ENCODE data around the gene MED27.

The MED27 gene

DNA sequence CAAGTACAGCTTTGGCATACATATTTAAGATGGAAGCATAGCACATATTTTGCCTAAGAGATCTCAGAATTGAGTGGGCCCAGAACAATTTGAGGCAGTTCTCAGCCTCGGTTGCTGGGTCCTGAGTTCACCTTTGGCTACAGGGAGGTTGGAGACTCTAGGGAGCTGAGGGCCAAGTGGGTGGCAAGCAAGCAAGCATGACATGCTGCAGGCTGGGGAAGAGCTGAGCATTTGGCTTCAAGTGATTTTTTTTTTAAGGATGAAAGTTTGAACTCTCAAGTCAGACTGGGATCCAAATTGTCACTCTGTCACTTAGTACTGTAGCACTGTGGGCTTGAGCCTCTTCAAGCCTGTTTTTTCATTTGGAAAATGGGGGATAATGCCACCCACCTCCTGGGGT, 160.5 kb downstream of the MED27 start:
- no peak for DNase-seq (ENCODE audit: low read depth)

DNA sequence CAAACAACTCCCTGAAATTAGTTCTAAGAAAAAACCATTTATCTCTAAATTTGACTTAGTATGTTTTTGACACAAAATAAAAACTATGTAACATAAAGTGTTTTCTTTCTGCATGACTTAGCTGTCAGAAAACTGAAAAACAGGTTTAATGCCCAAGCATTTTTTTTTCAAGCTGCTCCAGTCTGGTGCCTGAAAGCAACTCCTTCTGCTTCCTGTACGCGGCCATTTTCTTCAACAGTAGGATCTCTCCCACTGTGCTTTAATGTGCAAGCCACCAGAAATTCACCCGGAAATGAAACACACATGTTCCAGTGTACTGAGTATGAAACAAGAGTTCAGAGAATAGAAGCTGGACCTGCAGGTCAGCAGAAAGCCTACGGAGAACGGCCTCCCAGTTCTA, 161.2 kb downstream of the MED27 start:
- no peak for DNase-seq (ENCODE audit: low read depth)

DNA sequence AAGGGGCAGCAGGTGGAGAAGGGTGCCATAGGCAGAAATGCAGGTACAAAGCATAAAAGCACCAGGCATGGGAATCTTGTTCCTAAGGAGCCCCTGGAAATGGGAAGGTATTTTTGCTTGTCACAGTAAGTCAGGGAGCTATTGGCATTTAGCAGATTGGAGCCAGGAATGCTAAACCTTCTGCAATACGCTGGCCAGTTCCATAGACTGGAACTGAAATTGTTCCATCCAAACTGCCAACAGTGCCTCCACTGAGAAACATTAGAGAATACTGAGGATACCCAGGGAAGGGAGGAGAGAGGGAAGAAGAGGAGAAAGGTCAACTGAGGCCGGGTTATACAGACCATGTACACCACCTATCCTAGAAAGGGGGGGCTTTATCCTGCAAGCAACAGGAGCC, 162.7 kb downstream of the MED27 start:
- DNase-seq (ENCODE audit: low read depth): no peak

DNA sequence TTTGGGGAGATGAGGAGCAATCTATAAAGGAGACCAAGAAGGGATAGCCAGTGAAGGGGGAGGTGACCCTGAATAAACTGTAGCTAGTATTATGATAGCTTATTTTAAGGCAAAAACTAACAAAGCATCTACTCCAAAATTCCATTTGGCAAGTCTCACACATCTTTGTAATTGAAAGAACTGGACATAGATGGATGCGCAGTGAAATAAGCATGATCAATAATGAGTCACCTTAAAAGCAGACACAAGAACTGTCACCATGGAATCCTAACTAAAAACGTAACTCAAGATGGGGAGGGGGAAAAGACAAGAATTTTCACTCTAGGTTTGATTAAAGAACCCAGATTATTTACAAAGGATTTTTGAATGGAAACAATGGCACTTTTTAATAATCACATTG, 164.5 kb downstream of the MED27 start:
- DNase-seq (ENCODE audit: low read depth): no peak

DNA sequence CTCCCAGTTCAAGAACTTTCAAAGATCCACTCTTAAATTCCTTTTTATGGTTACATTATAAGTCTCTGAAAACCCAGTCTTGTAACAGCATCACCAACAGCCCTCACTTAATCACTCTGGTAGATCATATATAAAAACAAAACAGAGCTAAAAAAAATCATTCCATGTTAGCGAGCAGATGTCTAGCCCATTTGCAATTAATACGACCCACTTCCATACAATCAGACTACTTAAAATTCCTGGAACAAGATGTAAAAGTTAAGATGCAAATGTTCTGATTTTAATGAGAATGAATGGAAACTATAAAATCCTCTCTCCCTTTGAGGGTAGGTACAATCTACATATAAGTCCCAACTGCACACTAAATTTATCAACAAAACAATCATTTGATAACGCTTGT, 167.0 kb downstream of the MED27 start:
- DNase-seq (ENCODE audit: low read depth): no peak

DNA sequence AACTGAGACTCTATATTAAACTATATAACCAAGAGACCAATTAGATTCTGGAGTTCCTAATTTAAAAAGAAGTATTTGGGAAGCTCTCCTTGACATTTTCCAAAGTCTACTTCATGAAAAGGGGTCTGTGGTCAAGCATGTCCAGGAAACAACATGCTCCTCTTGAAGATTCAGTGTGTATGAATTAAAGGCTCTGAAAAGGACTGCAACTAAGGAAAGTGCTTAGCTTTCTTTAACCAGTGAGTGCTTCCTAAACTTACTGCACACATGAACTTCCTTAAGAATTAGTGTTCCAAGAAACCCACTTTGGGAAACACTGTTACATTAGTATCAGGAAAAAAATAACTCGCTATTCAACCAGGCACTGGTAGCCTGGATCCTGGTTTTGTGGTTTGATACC, 167.6 kb downstream of the MED27 start:
- no peak for DNase-seq (ENCODE audit: low read depth)

DNA sequence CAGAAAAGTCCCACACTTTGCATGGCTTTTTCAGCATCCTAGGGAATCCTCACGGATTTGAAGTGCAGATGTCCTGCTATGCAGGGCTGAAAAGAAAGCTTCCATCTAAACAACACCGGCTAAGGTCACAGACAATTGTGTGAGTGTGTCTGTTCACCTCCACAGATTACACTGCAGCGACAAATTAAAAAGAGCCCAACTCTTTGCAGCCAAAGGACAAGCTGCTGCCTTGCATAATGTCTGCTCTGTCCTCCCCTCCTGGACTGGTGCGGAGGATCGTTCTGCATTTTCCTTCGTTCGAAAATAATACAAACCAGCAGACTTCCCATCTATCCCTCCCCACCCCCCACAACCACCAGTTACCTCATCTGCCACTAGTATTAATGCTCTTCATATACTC, 169.1 kb downstream of the MED27 start:
- no peak for DNase-seq (ENCODE audit: low read depth)

DNA sequence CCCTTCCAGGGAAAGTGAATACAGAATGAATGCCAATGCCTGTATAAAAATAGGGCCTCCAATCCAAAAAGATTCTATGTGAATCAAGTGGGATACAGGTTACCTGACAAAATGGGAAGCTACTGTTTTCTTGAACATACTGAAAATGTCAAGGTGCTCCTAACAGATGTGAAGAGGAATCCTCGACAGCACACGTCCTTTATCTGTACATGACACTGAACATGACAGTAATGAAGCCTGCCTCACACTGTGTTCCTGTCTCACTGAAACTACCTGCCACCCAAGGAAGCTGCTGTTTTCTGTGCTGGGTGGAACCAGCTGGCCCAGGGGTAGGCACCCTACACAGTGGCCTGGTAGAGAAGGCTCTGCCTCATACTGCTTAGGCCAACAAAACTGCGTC, 174.5 kb downstream of the MED27 start:
- no peak for DNase-seq (ENCODE audit: low read depth)

DNA sequence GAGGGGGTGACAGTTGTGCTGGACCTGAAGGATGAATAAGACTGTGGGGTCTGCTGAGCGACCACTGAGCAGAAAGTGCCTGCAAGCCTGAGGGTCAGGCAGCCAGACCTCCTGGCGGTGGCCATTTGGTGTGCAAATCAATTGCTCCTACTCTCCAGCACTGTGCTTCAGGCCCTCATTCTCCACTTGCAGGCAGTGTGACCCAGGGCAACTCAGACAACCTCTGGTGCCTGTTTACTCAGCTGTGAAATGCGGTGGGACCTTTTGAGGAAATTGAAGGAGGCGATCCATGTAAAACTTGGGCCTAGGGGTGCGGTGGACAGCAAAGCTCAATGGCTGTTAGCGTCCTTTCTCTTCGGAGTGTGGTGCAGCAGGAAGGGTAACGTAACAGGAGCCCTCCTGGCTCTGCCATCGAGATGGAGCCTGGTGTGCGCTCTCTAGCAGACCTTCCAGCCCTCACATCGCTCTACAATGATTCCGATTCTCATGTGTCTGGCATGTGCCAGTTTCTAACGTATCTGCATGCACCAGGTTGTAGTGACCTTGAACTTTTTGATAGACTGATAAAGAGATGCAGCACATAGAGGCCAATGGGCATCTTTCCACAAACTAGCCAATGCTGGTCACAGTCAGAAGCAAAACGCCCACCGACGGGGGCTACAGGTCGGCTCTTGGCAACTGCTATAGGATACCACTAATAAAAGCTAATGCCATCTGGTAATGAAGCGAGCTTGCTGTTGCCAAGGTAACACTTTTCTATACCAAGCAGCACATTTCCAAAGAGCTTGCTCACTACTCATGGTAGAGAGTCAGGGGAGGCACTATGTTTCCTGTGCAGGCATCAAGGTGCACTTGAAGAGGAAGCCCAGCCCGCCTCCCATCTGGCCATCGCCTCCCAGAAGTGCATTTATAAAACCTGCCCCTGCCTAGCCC, 180.1 kb downstream of the MED27 start:
- no peak for DNase-seq (ENCODE audit: low read depth)

DNA sequence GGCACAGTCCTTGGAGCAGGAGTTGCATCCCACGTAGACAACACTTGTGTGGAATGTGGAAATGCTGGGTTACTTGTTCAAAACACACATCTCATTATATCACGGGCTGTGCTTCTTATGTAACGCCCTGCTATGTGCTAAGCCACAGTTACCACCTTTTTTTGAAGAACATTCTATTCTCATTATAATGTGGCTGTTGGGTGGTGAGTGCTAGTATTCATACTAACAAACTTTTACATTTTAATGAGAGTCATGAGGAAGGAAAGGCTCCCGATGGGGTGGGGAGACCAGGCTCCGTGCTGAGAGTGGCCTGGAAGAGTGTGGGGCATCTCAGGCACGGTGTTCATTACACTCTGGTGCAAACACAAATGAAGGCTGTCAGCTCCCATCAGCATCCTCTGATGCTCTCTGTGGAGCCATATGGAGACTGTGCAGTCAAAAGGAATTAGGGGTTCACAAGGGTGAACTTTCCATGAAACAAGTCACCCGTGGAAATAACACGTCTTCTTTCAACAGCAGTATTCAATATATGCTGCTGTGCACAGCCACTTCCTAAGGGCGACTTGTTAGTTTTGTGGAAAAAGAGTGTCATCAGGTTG, 186.7 kb downstream of the MED27 start:
- DNase-seq (ENCODE audit: low read depth): no peak

DNA sequence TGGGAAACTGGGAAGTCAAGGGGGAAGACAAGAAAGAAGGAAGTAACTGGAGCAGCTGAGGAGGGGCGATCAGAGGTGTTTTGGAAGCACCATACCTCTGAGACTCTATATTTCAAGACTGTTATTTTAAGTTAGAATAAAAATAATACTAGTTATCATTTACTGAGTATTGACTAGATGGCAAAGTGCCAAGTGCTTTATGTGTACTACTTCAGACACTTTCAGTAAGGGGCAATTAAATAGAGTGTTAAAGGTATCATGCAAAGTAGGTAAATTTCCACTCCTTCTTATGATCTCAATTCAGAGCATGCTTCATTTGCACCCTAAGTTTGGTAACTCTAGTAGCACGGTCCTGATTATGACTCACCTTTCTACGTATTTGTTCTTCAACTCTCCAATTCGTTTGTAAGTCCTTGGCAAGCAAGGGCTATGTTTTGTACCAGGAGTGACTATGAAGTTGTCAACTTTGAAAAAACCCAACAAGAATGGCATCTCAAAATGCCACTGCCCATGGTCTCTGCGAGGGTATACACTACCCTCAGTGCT, 187.4 kb downstream of the MED27 start:
- no peak for DNase-seq (ENCODE audit: low read depth)

DNA sequence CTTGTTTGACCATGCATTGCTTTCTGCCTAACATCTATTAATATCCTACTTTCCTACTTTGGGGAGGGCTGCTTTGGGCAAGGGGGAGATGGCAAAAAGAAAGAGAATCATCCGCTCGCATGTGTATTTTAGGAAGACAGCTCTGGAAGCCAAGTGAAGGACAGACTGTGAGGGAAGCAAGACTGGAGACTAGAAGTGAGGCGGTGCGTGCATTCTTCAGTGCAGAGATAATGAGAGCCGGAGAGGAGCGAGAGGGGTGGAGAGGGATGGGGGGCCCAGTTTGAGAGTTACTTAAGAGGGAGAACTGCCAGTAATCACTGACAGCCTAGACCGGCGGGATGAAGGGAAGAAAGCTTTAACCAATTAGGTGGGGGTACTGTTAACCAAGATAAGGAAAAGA, 188.1 kb downstream of the MED27 start:
- no peak for DNase-seq (ENCODE audit: low read depth)

DNA sequence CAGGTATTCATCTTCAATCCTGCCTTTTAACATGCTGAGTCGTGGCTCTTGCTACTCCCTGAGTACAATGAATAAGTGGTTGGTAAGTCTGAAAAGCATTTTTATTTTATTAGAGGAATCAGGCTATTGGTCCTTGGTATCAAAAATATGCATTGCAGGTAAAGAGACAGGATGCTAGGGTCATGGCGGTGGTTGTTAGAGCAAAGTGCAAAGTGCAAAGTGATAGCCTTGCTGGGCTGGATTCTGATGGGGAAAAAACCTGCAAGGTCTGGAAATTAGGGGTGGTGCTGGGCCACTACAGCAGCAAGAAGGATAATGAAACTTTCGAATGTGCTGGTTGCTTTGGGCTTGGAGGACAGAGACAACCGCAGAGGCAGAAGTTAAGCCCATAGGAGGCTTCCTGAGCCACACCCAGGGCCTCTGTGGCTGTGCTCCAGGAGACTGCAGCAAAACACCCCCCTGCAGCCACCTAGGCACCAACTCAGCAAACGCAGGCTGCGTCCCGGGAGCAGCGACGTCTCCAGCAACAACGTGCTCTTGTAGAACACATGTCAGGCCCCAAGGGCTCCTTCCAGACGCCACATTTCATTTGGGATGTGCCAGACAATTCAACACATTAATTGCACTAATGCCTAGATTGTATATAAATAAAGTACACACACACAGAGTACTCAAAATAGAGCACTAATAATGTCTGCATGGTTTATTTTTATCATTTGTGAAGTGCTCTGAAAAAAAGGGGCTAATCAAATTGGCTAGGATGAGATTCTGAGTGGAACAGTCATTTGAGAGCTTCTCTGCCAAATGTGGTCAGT, 190.0 kb downstream of the MED27 start:
- no peak for DNase-seq (ENCODE audit: low read depth)

DNA sequence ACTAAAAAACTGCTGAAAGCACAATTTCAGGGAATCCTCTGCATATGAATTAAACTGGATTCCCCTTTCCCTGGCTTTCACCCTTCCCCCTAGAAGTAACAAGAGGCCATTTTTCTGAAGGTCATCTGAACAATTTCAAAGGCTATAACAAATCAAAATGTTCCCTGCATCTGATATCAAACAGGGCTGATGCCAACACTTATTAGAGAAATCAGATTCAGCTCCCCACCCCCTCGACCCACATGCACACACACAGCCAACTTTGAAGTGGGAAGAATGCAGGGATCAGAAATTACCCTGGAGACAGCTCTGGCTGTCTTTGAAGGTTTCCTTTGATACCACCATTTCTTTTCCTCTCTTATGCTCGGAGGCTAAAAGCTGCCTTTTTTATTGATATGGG, 190.7 kb downstream of the MED27 start:
- no peak for DNase-seq (ENCODE audit: low read depth)

DNA sequence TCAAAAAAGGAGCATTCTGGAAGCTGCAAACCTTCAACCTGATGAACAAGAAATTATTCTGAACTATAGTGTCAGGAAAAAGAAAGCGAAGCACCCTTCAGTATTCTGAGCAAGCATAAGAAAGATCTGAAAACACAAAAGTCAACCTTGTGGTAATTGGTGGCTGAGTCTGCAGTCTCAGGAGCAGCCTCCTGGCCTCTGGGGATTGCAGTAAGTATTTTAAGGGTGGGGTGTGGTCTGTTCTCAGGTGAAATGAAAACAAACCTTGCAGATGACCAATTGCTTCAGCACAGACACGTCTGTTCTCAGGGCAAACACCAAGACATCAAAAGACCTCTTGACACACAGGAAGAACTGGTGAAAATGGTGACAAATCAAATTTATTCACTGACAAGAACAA, 192.0 kb downstream of the MED27 start:
- DNase-seq (ENCODE audit: low read depth): no peak

DNA sequence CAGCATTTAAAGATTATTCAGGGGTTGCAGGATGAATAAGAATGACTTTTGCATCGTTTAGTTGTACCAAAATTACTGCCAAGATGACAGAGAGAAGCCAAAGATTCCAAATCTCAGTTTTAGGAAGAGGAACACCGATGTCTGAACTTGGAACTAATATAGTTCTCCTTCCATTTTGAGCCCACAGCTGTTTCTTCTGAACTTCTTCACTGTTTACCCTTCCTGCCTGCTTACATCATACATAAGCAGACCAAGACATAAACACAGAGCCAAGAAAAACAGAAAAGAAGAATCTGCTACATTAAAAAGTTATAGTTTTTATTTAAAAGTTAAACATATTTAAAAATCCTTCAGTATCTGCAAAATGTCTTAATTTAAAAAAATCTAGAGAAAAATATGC, 192.8 kb downstream of the MED27 start:
- DNase-seq (ENCODE audit: low read depth): no peak

DNA sequence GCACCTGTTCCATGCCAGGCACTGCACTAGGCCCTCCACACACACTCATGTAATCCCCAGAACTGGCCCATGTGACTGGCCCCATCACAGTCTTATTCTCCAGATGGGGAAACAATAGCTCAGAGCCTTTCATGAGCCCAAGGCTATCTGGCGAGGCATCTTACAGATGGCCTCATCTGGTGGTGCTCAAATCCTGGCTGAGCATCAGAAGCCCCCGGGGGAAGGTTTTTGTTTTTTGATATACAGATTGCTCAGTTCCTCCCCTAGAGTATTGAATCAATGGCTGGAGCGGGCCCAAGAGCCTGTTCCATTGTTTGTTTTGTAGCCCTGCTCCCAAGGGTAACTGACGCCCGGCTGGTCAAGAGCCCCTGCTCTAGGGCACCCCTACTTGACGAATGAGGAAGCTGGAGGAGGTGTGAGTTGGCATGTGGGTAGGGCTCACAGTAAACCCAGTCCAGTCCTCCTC, 194.5 kb downstream of the MED27 start:
- no peak for DNase-seq (ENCODE audit: low read depth)

DNA sequence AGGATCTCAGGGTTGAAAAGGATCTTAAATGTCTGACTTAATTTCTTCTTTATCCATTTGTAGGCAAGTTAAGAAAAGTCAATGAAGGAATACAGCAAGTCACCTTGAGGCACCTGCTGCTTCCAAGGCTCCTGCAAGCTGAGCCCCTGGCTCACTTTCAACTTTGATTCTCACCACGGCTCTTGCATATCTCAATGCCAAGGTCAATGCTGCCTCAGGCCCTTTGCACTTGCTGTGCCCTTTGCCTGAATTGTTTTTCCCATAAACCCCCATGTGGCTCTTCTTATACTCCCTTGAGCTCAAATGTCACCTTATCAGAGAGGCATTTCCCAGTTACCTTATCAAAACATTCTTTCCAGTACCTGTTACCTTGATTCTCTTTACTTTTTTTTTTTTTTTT, 195.4 kb downstream of the MED27 start:
- DNase-seq (ENCODE audit: low read depth): no peak

DNA sequence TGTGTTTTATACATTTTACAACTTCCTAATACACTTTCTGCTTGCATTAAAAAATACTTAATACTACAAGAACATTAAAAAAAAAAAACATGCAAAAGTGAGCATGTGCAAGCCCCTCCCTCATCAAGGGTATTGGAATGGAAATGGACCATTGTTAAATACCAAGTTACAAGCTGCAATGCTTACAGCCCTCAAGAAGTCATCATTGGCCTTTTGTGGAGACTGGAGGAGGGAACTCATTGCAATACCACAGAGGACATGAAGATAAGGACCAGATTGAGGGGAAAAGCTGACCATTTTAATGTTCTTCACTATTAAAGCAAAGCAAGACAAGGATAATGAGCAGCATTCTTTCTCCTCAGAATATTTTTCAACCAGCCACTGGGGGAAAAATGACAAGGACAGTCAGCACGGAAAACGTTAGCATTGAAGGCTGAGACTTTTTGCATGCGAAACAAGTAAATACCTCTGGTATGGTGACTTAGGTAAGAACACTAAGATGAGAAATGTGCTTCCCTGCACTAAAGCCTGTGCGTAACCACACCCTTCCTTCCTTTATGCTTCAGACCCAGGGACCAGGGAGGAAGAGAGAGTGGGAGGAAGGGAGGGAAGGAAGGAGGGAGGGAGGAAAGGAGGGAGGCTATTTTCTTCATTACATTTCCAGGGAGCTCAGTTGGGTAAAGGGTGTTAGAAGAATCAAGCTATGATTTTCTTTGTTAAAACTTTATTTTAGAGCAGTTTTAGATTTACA, 198.7 kb downstream of the MED27 start:
- no peak for DNase-seq (ENCODE audit: low read depth)

DNA sequence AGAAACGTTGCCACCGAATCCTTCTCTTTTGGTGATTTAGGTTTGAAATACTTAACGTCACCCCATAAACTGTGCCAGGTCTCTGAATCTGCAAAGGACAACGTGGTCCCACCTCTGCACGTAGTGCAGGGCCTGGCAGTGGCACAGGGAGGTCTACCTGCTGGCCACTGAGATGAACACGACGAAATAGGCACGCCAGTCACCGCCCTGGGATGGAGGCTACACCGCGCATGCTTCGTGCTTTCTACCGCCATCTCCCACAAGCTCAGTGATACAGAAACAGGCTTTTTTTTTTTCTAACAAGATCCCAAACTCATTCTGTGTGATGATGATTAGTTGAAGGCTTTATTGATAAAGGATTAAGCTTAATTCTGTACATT, 199.8 kb downstream of the MED27 start:
- no peak for DNase-seq (ENCODE audit: low read depth)

DNA sequence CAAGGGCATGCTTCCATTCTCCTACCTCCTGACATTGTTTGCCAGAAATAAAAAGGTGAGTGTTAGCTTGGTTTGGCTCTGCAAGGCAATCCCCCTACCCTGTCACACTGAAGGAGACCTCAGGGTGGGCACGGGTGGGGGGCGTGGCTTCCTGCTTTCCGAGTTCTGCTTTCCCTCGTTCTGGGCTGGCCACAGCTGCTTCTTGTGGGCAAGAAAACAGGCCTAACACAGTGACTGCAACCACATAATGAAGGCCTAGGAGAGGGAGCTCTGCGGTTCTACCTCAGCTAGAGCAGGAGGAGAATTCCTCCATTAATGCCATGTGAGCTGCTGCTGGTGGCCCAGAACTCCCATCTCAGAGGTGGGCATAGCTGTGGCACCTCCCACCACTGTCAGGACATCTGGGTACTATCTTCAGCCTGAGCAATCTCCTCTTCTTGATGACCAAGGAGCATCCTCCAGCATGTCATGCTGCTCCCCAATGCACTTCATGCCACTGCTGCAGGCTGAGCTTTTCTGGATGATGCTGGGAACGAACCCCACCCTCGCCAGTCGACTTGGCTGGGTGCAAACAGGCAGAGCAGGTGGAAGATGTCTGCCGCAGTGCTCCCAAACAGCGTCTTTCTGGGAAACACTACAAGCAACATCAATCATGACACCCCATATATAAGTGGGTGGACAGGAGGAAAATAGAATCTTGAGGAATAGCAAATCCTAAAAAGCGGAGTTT, 200.3 kb downstream of the MED27 start:
- no peak for DNase-seq (ENCODE audit: low read depth)
